Neuron (in vitro differentiated cells): ENCODE results near the gene MON1B.
"Not testable (repeated sequence)": the region's sequence is repeated elsewhere in the genome, so short reads cannot be mapped to it uniquely, and the experiment has no call there.

Experiments
- H2AFZ ChIP-seq: one replicate; pipeline ENCODE4 v1.6.1; 2013; ENCODE audit warnings: low read depth, mild to moderate bottlenecking, inconsistent platforms, low read length, moderate library complexity
- H3K27me3 ChIP-seq: one replicate; pipeline ENCODE4 v1.6.1; 2013; ENCODE audit warnings: low read length; ENCODE audit not compliant: insufficient read depth
- H3K36me3 ChIP-seq: one replicate; pipeline ENCODE4 v1.6.1; 2013; ENCODE audit warnings: low read length; ENCODE audit not compliant: insufficient read depth
- H3K4me1 ChIP-seq: one replicate; pipeline ENCODE4 v1.6.1; 2013; ENCODE audit warnings: low read length; ENCODE audit not compliant: insufficient read depth
- H3K4me3 ChIP-seq: 2 replicates; pipeline ENCODE4 v1.5.1; 2013; ENCODE audit warnings: mild to moderate bottlenecking, low read length, moderate library complexity
- H3K9me3 ChIP-seq: one replicate; pipeline ENCODE4 v1.6.1; 2013; ENCODE audit warnings: low read length

The MON1B gene

DNA sequence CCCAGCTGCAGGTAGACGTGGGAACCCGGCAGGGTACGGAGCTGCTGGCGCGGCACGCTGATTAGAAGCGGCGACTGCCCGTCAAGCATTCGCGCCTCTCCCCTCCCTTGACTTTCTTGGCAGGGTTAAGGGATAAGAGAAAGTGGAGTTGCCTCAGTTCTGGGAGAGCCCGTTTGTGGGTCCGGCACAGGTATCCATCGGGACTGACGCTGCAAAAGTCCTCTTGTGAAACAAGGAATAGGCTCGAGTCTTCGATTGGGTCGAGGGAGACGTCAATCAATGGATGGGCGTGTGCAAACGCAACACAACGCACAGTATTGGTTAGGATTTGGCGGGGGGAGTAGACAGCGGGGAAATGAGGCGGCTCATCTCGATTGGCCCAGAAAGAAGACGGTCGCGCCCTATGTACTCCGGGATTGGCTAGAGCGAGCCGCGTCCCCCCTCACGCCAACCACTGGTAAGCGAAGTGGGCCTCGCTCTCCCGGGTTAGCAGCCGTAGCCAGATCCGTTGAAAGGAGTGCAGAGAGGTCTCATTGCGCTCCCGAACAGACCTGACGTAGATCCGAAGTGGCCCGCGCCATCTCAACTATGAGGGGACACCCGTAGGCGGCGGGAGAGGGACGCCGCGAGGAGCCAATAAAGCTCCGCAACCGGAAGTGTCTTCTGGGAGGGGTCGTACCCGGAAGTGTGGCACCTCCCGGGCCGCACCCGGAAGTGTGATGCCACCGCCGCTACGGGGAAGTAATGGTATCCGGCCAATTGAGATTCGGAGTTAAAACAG lies at the start of gene MON1B:
Gene MON1B, plus strand, starts transcription at position 713 of the 781 bp plus-strand sequence. CDS start 296 bp downstream, outside the sequence.
- no peaks in the 10 kb centered on the region for H3K27me3 ChIP-seq
- peaks cover 8% of the 10 kb centered on the region for H3K4me1 ChIP-seq
- H2AFZ ChIP-seq: peak within 1 kb of the TSS; percentile 83
- peaks cover 23% of the 10 kb centered on the region for H3K36me3 ChIP-seq
- H3K4me3 ChIP-seq: peak within 1 kb of the TSS; percentile 65
- H3K9me3 ChIP-seq: no peaks in the 10 kb centered on the region

- no peaks in the 10 kb centered on the region for H3K9me3 ChIP-seq
- H3K27me3 ChIP-seq: no peaks in the 10 kb centered on the region
- H2AFZ ChIP-seq: no peak overlapping the region
- H3K4me3 ChIP-seq: no peak overlapping the region
- H3K4me1 ChIP-seq: no peaks in the 10 kb centered on the region
- no peaks in the 10 kb centered on the region for H3K36me3 ChIP-seq
Measured at GRCh38 chr16:77143364-77143763, 47.6 kb upstream of the MON1B start.

- Histone ChIP-seq H3K4me1 (no peaks in the 10 kb centered on the region), H3K4me3 (no peak overlapping the region), H3K27me3 (no peaks in the 10 kb centered on the region)
Measured at GRCh38 chr16:77148121-77148520, 42.9 kb upstream of the MON1B start.

GRCh38 chr16:77157346-77158058 lies 33.5 kb upstream of the MON1B start:
- H2AFZ ChIP-seq: no peak overlapping the region
- no peak overlapping the region for H3K4me3 ChIP-seq
- no peaks in the 10 kb centered on the region for H3K36me3 ChIP-seq
- H3K4me1 ChIP-seq: no peaks in the 10 kb centered on the region
- H3K9me3 ChIP-seq: no peaks in the 10 kb centered on the region
- H3K27me3 ChIP-seq: no peaks in the 10 kb centered on the region

More at GRCh38 chr16:77148121-77148520, 42.9 kb upstream of the MON1B start:
- Histone ChIP-seq H2AFZ (no peak overlapping the region), H3K9me3 (no peaks in the 10 kb centered on the region), H3K36me3 (no peaks in the 10 kb centered on the region)

DNA sequence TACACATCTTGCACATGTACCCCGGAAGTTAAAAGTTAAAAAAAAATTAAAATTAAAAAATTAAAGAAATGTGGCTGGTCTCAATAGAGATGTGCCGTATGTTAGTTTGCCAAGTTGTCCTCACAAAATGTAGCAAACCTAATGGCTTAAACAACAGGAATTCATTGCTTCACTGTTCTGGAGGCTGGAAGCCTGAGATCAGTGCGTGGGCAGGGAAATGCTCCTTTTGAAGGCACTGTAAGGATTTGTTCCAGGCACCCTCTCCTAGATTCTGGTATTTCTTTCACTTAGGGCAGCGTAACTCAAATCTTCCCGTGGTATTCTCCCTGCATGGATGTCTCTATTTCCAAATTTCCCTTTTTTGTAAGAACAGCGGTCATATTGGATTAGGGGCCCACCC lies 32.7 kb upstream of the MON1B start:
- Histone ChIP-seq H2AFZ (no peak overlapping the region), H3K36me3 (no peaks in the 10 kb centered on the region), H3K9me3 (no peaks in the 10 kb centered on the region), H3K4me1 (no peaks in the 10 kb centered on the region), H3K27me3 (no peaks in the 10 kb centered on the region), H3K4me3 (no peak overlapping the region)

- no peaks in the 10 kb centered on the region for H3K36me3 ChIP-seq
Measured at GRCh38 chr16:77165006-77165405, 26.0 kb upstream of the MON1B start.

DNA sequence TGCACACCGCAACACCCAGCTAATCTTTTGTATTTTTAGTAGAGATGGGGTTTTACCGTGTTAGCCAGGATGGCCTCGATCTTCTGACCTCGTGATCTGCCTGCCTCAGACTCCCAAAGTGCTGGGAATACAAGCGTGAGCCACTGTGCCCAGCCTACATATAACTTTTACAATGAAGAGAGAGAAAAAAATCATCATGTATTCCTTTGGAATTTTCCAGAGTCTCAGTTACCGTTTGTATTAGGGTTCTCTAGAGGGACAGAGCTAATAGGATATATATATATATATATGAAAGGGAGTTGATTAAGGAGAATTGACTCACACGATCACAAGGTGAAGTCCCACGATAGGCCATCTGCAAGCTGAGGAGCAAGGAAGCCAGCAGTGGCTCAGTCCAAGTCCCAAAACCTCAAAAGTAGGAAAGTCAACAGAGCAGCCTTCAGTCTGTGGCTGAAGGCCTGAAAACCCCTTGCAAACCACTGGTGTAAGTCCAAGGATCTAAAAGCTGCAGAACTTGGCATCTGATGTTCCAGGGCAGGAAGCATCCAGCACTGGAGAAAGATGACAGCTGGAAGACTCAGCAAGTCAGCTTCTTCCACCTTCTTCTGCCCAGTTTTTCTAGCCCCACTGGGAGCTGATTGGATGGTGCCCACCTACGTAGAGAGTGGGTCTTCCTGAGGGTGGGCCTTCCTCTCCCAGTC lies 25.3 kb upstream of the MON1B start:
- H3K36me3 ChIP-seq, H3K27me3 ChIP-seq, H3K4me3 ChIP-seq, H2AFZ ChIP-seq, H3K9me3 ChIP-seq, H3K4me1 ChIP-seq: not testable (repeated sequence)

More at GRCh38 chr16:77165006-77165405, 26.0 kb upstream of the MON1B start:
- no peak overlapping the region for H2AFZ ChIP-seq
- H3K27me3 ChIP-seq: no peaks in the 10 kb centered on the region
- H3K9me3 ChIP-seq: no peaks in the 10 kb centered on the region
- H3K4me3 ChIP-seq: no peak overlapping the region
- no peaks in the 10 kb centered on the region for H3K4me1 ChIP-seq

DNA sequence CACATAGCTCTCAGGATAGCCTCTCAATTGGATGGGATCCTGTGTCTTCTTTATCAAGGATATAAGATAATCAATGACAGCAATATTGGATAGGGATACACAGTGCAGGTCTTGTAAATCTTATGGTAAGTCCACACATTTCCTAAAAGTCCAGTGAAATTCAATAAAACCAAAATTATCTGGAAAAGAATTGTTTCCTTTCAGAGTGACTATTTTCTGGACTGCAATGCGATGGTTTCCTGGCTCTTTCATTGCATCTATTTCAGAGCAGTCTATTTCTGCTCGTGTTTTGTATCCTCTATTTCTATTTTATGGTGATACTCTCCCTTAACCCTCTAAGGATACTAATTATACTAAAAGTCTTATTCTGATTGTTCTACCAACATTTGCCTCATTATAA lies 24.3 kb upstream of the MON1B start:
- Histone ChIP-seq H3K36me3 (no peaks in the 10 kb centered on the region), H3K4me1 (no peaks in the 10 kb centered on the region), H2AFZ (no peak overlapping the region), H3K9me3 (no peaks in the 10 kb centered on the region), H3K4me3 (no peak overlapping the region), H3K27me3 (no peaks in the 10 kb centered on the region)

- Histone ChIP-seq H2AFZ (no peak overlapping the region), H3K36me3 (no peaks in the 10 kb centered on the region), H3K9me3 (no peaks in the 10 kb centered on the region), H3K4me1 (no peaks in the 10 kb centered on the region), H3K27me3 (no peaks in the 10 kb centered on the region), H3K4me3 (no peak overlapping the region)
Measured at GRCh38 chr16:77168901-77169300, 22.1 kb upstream of the MON1B start.

DNA sequence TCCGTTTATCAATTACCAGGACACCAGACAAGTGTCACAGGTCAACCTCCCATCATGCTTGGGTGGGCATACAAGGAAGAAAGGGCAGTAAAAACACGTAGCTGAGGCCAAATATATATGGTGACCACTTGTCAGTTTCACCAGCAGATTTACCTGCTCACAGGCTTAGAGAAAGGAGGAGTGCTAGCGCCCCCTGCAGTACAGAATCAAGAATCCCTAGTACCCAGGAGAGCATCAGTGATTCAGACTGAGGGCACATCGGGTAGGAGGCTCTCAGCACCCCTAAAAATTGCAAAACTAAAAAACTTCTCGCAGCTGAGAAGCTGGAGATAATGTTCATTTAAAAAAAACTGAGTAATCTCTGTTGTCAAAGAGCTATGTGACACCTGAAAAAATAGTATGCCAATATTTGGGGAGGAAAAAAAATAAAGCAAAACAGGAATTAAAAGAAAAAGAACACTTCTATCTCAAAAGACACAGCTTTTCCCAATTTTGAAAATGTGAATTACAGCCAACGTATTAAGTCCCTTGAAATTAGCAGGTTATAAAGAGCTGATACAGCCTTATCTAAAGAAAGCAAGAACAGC lies 21.2 kb upstream of the MON1B start:
- Histone ChIP-seq H2AFZ (no peak overlapping the region), H3K9me3 (no peaks in the 10 kb centered on the region), H3K4me3 (no peak overlapping the region), H3K4me1 (no peaks in the 10 kb centered on the region), H3K27me3 (no peaks in the 10 kb centered on the region), H3K36me3 (no peaks in the 10 kb centered on the region)

DNA sequence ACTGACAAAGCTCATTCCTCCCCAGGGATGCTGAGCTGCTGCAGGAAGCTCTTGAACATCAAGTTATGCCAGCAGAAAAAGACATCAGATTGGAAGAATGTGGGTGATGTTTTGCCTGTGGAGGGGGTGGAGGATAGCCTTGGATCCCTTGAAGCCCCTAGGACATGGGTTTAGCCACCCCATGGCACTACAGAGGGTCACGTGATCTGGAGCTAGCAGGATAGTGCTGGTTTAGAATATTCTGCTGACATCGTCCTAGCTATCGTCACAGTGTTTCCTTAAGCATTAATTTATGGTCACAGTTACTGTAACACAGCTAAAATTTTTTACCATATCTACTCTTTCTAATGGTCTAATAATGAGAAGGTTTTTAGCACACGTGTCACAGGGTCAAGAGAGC lies 20.2 kb upstream of the MON1B start:
- H3K4me1 ChIP-seq: no peaks in the 10 kb centered on the region
- H3K27me3 ChIP-seq: no peaks in the 10 kb centered on the region
- H2AFZ ChIP-seq: peak overlapping the region; percentile 55
- H3K36me3 ChIP-seq: no peaks in the 10 kb centered on the region
- no peaks in the 10 kb centered on the region for H3K9me3 ChIP-seq
- no peak overlapping the region for H3K4me3 ChIP-seq

DNA sequence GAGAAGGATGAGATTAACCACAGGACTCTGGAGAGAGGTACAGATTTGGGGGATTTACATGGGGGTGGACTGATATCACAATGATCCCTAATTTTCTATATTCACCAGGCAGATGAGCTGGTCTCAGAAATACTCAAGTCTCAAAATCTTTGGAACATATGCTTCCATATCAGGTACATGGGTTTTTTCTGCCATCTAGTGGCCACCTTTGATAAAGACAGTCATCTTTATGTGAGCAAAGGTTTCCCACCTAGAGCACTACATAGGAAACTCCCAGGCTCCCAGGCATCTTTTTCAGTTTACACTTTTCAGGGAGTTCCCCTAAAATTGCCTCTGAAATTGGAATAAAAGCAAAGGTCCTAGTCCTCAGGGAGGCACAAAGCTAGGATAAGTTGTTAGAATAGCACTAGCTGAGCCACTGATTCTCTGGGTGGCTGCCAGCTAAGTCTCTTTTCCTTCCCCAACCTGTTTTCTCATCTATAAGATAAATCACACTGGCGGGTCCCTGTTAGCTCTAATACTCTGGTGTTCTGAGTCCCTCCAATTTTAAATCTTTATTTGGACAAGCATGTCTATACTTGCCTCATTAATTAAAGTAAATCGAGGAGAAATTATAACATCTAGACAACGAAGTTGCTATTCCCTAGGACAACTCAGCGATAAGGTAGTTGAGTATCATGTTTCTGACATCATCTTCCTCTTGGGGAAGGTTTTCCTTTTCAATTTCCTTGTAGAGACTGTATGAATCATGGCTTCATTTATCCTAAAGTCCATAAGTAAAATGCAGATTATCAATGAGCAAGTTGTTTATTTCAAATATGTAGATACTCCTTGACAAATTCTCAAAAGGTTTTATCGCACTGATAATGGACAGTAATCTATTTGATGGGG lies 19.0 kb upstream of the MON1B start:
- Histone ChIP-seq H3K9me3 (no peaks in the 10 kb centered on the region), H3K36me3 (no peaks in the 10 kb centered on the region), H2AFZ (no peak overlapping the region), H3K4me3 (no peak overlapping the region), H3K27me3 (no peaks in the 10 kb centered on the region), H3K4me1 (no peaks in the 10 kb centered on the region)
